ENCODE results near the gene AGAP1.

Gene AGAP1

DNA sequence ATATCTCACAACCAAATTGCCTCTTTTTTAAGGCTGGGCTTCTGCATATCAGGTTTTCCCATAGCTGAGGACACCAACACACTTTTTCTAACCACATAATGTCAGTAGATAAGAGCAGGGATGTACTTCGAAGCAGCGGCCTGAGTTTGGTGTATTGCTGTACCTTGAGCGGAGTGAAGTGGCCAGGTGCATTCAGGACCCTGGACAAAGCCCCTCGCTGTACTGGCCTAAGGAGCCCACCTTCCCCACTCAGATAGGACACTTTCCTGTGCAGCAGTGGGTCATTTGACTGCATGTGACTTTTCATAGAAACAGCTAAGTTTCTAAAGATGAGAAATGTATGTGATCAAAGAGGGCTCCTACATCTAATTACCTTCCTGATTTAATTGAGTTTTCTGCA is 461.8 kb downstream of the AGAP1 start:
- no peak for DNase-seq

DNA sequence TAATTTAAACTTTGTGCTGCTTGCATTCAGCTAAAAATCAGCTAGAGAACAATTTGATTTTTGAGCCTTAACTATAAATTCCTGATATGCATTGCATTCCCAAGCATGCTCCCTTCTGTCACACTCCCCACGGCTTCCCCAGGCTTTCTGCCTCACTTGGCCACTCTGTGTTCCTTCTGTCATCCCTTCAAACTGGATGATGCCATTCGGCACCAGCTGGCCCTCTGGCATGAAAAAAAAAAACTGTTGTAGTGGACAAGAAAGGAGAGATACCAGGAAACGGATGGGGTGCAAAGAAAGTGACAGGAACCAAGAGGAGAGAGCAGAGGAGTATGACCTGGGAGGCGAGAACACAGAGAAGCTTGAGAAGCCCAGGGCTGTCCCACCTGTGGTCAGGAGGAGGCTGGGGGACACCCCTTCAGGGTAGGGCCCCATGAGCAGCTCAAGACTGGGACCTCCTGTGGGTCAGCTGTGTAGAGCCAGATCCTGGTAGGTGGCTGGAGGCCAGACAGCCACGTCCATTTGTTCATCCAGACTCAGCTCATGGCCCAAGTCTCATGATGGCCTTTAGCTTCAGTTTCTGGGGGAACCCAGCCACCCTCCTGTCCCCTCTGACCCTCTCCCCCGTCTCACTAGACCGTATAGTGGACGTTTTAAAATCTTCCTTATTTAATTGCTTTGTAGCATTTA is 462.6 kb downstream of the AGAP1 start:
- DNase-seq: no peak

DNA sequence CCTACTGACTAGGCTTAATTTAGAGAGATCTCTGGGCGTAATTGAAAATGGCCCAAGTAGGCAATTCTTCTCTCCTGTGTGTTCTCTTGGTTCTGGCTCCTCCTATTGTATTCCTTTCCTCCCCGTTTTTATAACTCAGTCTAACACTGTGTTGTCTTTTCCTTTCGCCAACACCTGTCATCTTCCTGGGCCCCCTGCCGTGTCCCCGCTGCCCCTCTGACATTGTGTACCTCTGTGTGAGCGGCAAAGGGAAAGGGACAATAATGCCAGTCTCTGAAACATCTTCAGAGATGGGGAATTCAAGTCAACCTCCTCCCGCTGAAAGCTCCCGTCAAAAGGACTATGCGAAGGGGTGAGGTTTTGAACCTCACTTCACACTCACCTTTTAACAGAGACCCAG is 463.4 kb downstream of the AGAP1 start:
- no peak for DNase-seq

- DNase-seq: no peak
Measured at GRCh38 chr2:235958221-235958930, 464.5 kb downstream of the AGAP1 start.

- DNase-seq: no peak
Measured at GRCh38 chr2:235958931-235959410, 465.1 kb downstream of the AGAP1 start.

- DNase-seq: no peak
Measured at GRCh38 chr2:235960011-235960715, 466.3 kb downstream of the AGAP1 start.

DNA sequence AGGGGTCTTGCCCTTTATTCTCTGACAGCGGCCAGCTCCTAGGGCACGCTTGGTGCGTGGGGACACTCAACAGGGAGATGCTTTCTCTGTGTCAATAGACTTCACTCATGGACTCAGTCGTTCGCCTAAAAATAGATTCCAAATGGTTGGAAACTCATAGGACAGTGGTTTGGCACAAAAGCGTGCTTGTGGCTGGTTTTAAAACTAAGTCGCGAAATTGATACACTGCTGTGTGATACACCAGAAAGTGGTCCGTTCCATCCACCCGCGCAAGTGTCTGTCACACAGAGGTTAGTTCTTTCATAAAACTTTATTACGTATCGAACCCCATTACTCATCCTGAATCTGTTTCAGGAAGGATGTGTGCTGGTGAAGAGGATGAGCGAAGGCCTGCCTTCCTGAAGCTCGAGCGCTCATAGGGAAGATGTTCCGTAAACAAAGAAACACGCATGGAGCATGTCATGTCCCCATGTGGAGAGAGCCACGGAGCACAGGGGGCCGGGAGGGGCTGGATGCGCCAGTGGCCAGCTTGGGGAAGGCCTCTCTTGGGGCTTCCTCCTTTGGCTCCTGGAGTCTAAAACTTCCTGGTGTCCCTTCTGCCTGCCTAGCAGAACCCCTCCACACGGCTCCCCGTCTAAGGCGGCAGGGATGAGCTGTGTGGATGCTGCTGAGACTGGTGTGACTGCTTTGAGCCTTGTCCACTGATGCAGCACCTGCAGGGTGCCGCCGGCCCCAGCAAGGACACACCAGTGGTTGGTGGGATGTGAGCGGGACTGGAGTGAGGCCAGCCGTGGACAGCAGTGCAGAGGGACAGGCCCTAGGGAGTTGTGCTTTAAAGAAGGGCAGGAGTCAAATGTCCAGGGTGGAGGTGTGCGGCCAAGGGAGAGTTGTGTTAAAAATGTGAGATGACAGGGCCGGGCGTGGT is 467.1 kb downstream of the AGAP1 start:
- DNase-seq: no peak

DNA sequence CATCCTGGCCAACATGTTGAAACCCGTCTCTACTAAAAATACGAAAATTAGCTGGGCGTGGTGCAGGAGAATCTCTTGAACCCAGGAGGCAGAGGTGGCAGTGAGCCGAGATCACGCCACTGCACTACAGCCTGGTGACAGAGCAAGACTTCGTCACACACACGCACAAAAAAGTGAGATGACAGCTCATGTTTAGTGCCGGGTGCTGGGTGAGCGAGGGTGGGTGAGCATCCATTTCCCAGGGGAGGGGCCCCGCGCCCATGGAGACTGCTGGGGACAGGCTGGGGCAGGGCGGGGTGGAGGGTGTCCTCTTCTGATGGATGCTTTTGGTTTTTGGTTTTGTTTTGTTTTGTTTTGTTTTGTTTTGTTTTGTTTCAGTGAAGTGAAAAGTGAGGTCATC is 467.9 kb downstream of the AGAP1 start:
- DNase-seq: no peak

GRCh38 chr2:235963853-235964577 is 470.2 kb downstream of the AGAP1 start:
- no peak for DNase-seq

- DNase-seq: no peak
Measured at GRCh38 chr2:235964787-235965390, 471.0 kb downstream of the AGAP1 start.

DNA sequence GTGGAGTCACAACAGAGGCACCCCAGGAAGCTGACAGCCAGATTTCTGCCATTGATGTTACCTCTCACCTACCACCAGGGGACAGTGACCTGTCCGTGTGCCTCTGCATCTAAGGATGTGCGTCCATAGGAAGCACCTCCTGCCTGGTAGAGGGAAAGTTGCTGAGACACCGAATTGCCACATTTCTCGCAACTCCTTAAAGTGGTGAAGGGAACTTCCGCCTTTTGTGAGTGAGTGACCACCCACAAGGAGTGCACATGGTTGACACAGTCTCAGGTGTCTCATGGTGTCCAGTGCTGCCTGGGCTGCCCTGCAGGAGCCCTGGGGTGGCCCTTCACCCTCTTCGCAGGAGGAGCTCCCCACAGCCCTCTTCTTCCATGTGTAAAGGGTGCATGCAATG is 472.6 kb downstream of the AGAP1 start:
- no peak for DNase-seq

- DNase-seq: no peak
Measured at GRCh38 chr2:235966932-235967757, 473.3 kb downstream of the AGAP1 start.

GRCh38 chr2:235968155-235968554 is 474.3 kb downstream of the AGAP1 start:
- no peak for DNase-seq

DNA sequence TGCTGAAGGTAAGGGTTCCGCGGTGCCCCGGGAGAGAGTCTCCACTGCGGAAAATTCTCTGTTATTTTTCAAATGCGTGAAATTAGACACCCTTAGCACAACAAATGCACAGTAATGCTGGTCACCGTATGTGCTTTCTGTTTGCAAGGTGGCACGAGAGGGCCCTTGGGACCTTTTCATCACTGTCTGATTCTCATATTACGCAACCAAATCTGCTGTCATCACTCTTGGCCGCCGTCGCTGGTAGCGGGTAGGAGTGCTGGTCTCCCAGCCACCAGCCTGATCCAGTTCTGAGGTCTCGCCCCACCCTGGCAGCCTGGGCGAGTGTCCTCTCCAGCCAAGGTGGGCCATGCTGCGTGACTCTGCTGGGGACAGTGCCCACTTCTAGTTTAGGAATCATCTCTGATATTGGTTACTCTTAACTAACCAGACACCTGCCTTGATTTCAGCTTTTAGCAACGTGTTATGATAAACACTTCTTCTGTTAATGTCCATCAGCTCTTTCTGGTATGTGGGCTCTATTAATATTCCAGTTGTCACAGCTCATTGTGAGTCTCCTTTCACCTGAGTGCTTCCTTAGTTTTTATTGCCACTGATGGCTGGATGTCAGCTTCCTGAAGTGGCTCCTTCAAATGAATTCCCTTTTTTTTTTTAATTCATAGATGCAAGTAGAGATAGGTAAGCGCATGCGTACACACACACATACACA is 474.9 kb downstream of the AGAP1 start:
- DNase-seq: no peak

GRCh38 chr2:235970204-235971040 is 476.6 kb downstream of the AGAP1 start:
- no peak for DNase-seq

- no peak for DNase-seq
Measured at GRCh38 chr2:235976516-235976915, 482.7 kb downstream of the AGAP1 start.

- DNase-seq: no peak
Measured at GRCh38 chr2:235976956-235977355, 483.1 kb downstream of the AGAP1 start.

GRCh38 chr2:235977445-235977844 is 483.6 kb downstream of the AGAP1 start:
- no peak for DNase-seq

- no peak for DNase-seq
Measured at GRCh38 chr2:235978022-235978421, 484.2 kb downstream of the AGAP1 start.

Data from NCI-H226 (cell line).